GM12875 (cell line): ENCODE measurements around the gene ALKAL2.
"Not testable (repeated sequence)": the region's sequence is repeated elsewhere in the genome, so short reads cannot be mapped to it uniquely, and the experiment has no call there.

Experiments
- H3K4me3 ChIP-seq: one replicate; pipeline ENCODE4 v1.5.1; 2011; ENCODE audit warnings: low read depth, low read length, control low read depth
- TF ChIP-seq, protein P1 (sequence below): IDR thresholded peaks from 2 replicates; pipeline ENCODE4 v1.5.1; 2011; ENCODE audit warnings: low read depth, mild to moderate bottlenecking, control low read depth, inconsistent platforms, low read length, moderate library complexity, borderline replicate concordance; ENCODE audit not compliant: insufficient read depth

Gene ALKAL2

DNA sequence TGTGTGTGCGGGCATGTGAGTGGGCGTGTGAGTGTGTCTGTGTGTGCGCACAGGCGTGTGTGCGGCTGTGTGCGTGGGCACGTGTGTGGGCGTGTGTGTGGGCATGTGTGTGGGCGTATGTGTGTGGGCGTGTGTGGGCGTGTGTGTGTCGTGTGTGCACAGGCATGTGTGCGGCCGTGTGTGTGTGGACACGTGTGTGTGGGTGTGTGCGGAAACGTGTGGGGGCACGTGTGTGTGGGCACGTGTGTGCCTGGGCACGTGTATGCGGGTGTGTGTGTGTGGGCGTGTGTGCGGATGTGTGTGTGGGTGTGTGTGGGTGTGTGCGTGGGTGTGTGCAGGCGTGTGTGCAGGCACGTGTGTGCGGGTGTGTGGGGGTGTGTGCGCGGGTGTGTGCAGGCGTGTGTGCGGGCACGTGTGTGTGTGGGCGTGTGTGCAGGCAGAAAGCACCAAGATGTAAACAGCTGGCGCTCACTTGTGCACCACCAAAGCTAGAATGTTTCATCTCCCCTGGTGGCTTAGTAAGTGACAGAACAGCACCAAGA, 31.2 kb upstream of the ALKAL2 start:
- no peak overlapping the region for H3K4me3 ChIP-seq
- TF ChIP-seq, protein P1, sequence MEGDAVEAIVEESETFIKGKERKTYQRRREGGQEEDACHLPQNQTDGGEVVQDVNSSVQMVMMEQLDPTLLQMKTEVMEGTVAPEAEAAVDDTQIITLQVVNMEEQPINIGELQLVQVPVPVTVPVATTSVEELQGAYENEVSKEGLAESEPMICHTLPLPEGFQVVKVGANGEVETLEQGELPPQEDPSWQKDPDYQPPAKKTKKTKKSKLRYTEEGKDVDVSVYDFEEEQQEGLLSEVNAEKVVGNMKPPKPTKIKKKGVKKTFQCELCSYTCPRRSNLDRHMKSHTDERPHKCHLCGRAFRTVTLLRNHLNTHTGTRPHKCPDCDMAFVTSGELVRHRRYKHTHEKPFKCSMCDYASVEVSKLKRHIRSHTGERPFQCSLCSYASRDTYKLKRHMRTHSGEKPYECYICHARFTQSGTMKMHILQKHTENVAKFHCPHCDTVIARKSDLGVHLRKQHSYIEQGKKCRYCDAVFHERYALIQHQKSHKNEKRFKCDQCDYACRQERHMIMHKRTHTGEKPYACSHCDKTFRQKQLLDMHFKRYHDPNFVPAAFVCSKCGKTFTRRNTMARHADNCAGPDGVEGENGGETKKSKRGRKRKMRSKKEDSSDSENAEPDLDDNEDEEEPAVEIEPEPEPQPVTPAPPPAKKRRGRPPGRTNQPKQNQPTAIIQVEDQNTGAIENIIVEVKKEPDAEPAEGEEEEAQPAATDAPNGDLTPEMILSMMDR, result no peak

DNA sequence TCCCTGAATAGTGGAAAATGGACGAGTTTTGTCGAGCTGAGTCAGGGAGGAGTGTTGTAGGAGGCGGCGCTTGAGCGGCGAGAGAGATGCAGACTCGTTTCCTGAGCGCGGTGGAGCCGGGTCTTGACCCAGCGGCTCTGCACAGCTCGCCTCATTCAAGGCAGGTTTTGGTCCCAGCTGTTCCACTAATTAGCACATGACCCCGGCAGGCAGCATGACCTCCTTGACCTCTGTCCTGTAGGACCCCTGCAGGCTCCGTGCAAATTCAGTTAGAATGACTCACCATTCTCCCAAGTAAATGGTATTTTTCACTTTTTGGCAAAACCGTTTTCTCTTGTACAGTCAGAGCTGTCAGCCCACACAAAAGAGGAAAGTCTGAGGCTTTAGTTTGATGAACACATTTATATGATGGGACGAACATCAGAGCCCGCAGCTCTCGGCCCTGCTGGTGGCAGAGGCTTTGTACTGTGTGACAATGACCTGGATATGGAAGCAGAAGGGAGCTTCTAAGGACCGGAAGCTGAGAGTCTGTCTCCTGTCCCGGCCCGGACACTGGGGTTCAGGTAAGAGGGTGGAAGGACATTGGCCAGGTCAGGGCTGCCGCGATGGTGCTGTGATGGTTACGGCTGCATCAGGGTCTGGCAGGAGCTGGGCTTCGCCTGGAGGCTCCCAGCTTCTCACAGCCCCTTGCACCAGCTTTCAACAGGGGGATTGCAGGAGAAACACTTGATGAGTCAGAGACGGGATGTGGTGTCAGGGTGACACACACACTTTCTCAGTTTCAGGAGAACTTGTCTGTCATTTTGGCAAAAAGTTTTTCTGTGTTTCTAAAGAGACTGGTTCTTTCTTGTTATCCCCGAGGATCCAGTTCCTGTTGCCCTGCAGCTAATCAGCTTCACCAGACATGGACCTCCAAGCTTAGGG, 29.9 kb upstream of the ALKAL2 start:
- TF ChIP-seq, protein P1, result no peak
- no peak overlapping the region for H3K4me3 ChIP-seq

DNA sequence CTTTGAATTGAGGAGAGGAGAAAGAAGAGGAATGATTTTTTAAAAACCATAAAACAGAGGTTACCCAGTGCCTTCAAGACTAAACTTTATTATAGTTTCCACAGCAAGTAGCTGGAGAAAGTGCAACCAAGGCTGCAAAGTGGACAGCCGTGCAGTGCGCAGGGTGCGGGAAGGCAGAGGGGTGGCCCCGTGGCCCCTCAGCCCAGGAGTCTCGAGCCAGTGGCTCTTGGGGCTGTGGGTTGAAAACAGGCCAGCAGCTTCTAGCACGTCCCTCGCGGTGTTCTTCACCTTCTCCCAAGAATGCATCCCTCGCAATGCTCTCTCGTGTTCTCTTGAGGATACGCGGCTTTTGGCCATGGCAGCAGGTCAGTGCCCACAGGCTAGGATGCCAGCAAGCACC, 28.5 kb upstream of the ALKAL2 start:
- TF ChIP-seq, protein P1, result no peak
- H3K4me3 ChIP-seq, result no peak overlapping the region

DNA sequence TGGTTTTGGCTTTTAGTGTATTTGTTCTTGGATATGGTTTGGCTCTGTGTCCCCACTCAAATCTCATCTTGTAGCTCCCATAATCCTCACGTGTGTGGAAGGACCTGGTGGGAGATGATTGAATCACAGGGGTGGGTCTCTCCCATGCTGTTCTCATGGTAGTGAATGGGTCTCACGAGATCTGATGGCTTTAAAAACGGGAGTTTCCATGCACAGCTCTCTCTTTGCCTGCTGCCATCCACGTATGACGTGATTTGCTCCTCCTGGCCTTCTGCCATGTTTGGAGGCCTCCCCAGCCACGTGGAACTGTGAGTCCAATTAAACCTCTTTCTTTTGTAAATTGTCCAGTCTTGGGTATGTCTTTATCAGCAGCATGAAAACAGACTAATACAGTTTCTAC, 28.0 kb upstream of the ALKAL2 start:
- not testable (repeated sequence) for H3K4me3 ChIP-seq

DNA sequence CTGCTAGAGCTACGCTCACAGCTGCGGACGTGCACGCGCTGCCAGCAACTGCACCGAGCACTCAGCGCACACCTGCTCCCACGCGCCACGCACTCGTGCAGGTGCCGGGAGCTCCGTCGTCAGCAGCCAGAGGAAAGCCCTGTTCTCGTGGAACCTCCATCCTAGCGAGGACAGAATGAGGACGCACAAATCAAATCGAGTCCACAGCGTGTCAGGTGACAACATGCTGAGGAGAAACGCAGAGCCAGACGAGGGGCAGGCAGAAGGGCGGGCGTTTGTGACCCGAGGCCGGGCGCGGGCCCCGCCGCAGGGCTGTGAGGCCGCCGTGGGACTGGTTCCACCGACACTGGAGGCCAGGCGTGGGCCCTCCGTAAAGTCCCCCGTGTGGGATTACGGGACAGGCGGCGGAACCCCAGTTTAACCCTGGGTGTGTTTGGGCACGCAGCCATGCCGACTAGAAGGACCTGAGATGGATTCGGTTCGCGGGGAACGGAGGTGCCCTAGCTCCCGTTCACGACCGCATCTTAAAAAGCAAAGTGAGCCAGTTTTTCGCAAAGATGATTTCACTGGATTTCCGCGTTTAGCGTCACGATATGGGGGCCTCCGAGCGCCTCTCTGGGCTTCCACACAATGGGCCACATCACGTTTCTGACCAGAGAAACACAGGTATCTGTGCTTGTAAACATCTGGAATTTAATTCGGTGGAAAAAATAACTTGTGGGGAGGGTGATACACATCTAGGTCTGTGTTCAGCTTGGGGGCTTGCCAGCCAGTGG, 26.9 kb upstream of the ALKAL2 start:
- TF ChIP-seq, protein P1, result no peak
- no peak overlapping the region for H3K4me3 ChIP-seq

DNA sequence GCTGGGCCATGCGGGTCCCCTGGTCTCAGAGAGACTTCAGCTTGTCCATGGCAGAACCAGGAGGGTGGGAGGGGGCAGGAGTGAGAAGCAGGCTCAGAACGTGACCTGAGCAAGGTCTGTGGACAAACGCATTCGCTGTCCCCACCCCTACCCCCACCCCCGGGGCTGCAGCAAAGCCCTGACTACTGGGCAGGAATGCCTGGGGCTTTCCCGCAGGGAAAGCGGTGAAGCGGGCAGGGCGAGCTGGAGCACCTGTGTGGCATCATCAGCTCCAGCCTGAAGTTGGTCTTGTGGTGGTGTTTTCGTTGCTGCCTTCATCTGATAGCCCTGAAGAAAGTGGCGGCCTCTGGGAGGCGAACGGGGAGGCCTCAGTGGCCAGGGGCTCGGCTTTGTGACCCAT, 26.1 kb upstream of the ALKAL2 start:
- TF ChIP-seq, protein P1, result no peak
- no peak overlapping the region for H3K4me3 ChIP-seq

DNA sequence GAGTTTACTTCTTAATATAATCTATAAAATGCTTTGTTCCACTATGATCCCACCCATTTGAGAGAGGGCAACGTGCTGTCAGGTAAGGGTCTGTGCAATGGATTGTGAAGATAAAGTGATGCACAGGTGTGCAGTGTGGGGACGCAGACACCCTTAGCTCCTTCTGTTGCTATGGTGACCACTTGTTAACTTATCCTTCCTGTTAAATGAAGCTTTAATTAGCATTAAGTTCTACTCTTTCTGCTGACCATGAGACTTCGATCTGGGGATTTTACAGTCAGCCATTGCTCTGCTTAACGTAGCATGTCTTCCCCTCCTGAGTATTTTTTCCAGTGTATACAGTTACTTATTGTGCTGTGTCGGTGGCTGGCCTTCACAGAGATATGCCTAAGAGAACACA, 23.1 kb upstream of the ALKAL2 start:
- TF ChIP-seq, protein P1, result no peak
- H3K4me3 ChIP-seq, result no peak overlapping the region
